ENCODE measurements around the gene RND2.

RND2 gene

DNA sequence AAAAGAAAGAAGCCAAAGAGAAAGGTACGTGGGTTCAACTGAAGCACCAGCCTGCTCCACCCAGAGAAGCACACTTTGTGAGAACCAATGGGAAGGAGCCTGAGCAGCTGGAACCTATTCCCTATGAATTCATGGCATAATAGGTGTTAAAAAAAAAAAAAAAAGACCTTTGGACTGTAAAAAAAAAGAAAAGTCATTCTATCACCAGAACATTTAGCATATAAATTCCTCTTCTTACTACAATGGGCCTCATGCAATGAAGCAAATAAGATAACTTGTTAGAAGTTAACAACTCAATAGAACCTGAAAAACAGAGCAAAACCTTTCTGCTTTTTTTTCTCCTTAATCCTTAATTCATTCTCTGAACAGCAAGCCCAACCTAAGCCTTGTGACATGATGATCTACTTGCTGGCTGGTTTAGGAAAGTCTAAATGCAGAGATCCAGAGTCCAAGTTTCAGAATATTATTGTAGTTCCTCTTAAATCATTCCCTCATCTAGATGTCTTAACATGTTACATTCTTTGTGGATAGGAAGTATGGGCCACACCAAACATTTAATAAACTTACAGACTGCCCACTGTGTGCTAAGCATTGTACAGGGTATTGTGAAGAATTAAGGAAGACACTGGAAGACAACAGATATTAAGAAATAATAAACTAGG lies 54.7 kb downstream of the RND2 start:
- DNase-seq: no peak

All from KG1 (cell line).